ENCODE data around the gene RBM20.

The RBM20 gene

GRCh38 chr10:110840923-110841428 lies 196.8 kb downstream of the RBM20 start:
- no peak for DNase-seq

GRCh38 chr10:110841767-110842267 lies 197.7 kb downstream of the RBM20 start:
- no peak for DNase-seq

GRCh38 chr10:110842326-110842904 lies 198.3 kb downstream of the RBM20 start:
- DNase-seq, result no peak

- no peak for DNase-seq
Observed at GRCh38 chr10:110843031-110843430, 198.9 kb downstream of the RBM20 start.

GRCh38 chr10:110843796-110844616 lies 199.9 kb downstream of the RBM20 start:
- no peak for DNase-seq

- no peak for DNase-seq
Observed at GRCh38 chr10:110844617-110844881, 200.4 kb downstream of the RBM20 start.

GRCh38 chr10:110845192-110845755 lies 201.1 kb downstream of the RBM20 start:
- no peak for DNase-seq

GRCh38 chr10:110845756-110846620 lies 201.9 kb downstream of the RBM20 start:
- no peak for DNase-seq

- DNase-seq, result no peak
Observed at GRCh38 chr10:110847374-110847773, 203.2 kb downstream of the RBM20 start.

- DNase-seq, result no peak
Observed at GRCh38 chr10:110848106-110848505, 204.0 kb downstream of the RBM20 start.

GRCh38 chr10:110850099-110850498 lies 206.0 kb downstream of the RBM20 start:
- DNase-seq, result no peak

GRCh38 chr10:110851020-110851612 lies 207.0 kb downstream of the RBM20 start:
- no peak for DNase-seq

- no peak for DNase-seq
Observed at GRCh38 chr10:110852255-110852896, 208.2 kb downstream of the RBM20 start.

GRCh38 chr10:110852947-110853346 lies 208.8 kb downstream of the RBM20 start:
- no peak for DNase-seq

- no peak for DNase-seq
Observed at GRCh38 chr10:110853921-110854605, 209.9 kb downstream of the RBM20 start.

- DNase-seq, result no peak
Observed at GRCh38 chr10:110857265-110858171, 213.4 kb downstream of the RBM20 start.

GRCh38 chr10:110858297-110858934 lies 214.3 kb downstream of the RBM20 start:
- DNase-seq, result no peak

GRCh38 chr10:110859206-110859972 lies 215.3 kb downstream of the RBM20 start:
- no peak for DNase-seq

GRCh38 chr10:110859973-110860376 lies 215.8 kb downstream of the RBM20 start:
- DNase-seq, result no peak

All from NCI-H1930 (cell line).